Activated T-helper 2 cell treated with anti-CD3 and anti-CD28 coated beads, Interferon-gamma antibody, Interleukin-2, Interleukin-4, amounts not matched to agents 10 μg/mL and 5 μg/mL and 100 μg/mL, durations not matched to agents 14 hours and 24 hours and 36 hours (primary cell): ENCODE measurements around the gene FAM163B. TPM values are rescaled to one million over a fixed set of nuclear protein-coding genes. Genes with fewer than 3 reads are reported as not detected.

Experiments
- DNase-seq: peaks from one replicate; pipeline ENCODE4 v3.0.0; 2021; ENCODE audit warnings: low spot score
- H3K27ac Mint-ChIP-seq: one replicate; pipeline ENCODE4 v1.8.0; 2021; ENCODE audit warnings: mixed read lengths
- H3K27me3 Mint-ChIP-seq: one replicate; pipeline ENCODE4 v1.8.0; 2021; ENCODE audit warnings: low read depth, mixed read lengths
- H3K36me3 Mint-ChIP-seq: one replicate; pipeline ENCODE4 v1.8.0; 2021; ENCODE audit warnings: low read depth, mixed read lengths
- H3K4me1 Mint-ChIP-seq: one replicate; pipeline ENCODE4 v1.8.0; 2021; ENCODE audit warnings: low read depth, mixed read lengths
- H3K4me3 Mint-ChIP-seq: one replicate; pipeline ENCODE4 v1.8.0; 2021; ENCODE audit warnings: low read depth, mild to moderate bottlenecking, moderate library complexity, mixed read lengths
- H3K9me3 Mint-ChIP-seq: one replicate; pipeline ENCODE4 v1.8.0; 2021; ENCODE audit warnings: mixed read lengths
- intact Hi-C: fragments of 100-400 bp; cut with micrococcal nuclease; formaldehyde crosslinking; loops from one replicate; pipeline ENCODE4 v1.15.1; 2023
- total RNA-seq: library from RNA; stranded (reverse); gene quantifications from 2 replicates; pipeline ENCODE4 v1.2.3, GENCODE V29; 2022

Gene FAM163B
- not detected in 2 replicates for total RNA-seq

- peak; percentile 34 for DNase-seq
- no peaks in the 10 kb centered on the region for H3K4me1 Mint-ChIP-seq
- no peak within 1 kb of the TSS for H3K27ac Mint-ChIP-seq
- no peak within 1 kb of the TSS for H3K4me3 Mint-ChIP-seq
- no peaks in the 10 kb centered on the region for H3K36me3 Mint-ChIP-seq
- intact Hi-C loops: no loop called here
- peaks cover 28% of the 10 kb centered on the region for H3K27me3 Mint-ChIP-seq
- no peaks in the 10 kb centered on the region for H3K9me3 Mint-ChIP-seq
These were observed at the start of gene FAM163B for GRCh38 chr9:133609311-133610098. Gene FAM163B (minus strand): TSS chr9:133609389. CDS start chr9:133580223, 29,166 bp downstream.

- no peaks in the 10 kb centered on the region for H3K9me3 Mint-ChIP-seq
- DNase-seq: no peak
These were observed 48.0 kb upstream of the FAM163B start for GRCh38 chr9:133657120-133657661.

GRCh38 chr9:133656211-133657119 is 47.3 kb upstream of the FAM163B start:
- H3K4me3 Mint-ChIP-seq: no peak overlapping the region
- H3K27ac Mint-ChIP-seq: no peak overlapping the region
- no peaks in the 10 kb centered on the region for H3K9me3 Mint-ChIP-seq
- peaks cover 45% of the 10 kb centered on the region for H3K27me3 Mint-ChIP-seq
- no peak for DNase-seq
- H3K36me3 Mint-ChIP-seq: no peaks in the 10 kb centered on the region
- intact Hi-C loops: no loop called here
- peaks cover 2% of the 10 kb centered on the region for H3K4me1 Mint-ChIP-seq

More at GRCh38 chr9:133657120-133657661, 48.0 kb upstream of the FAM163B start:
- Mint-ChIP-seq H3K36me3 (no peaks in the 10 kb centered on the region), H3K27me3 (peaks cover 45% of the 10 kb centered on the region), H3K27ac (no peak overlapping the region), H3K4me1 (peaks cover 2% of the 10 kb centered on the region), H3K4me3 (no peak overlapping the region)
- intact Hi-C loops: no loop called here

- Mint-ChIP-seq H3K4me3 (no peak overlapping the region), H3K9me3 (no peaks in the 10 kb centered on the region), H3K36me3 (no peaks in the 10 kb centered on the region), H3K27ac (no peak overlapping the region), H3K27me3 (peaks cover 45% of the 10 kb centered on the region), H3K4me1 (peaks cover 2% of the 10 kb centered on the region)
- DNase-seq: no peak
- intact Hi-C loops: no loop called here
These were observed 46.5 kb upstream of the FAM163B start for GRCh38 chr9:133655701-133656100.

- no peaks in the 10 kb centered on the region for H3K9me3 Mint-ChIP-seq
- intact Hi-C loops: no loop called here
- peaks cover 2% of the 10 kb centered on the region for H3K4me1 Mint-ChIP-seq
- H3K27ac Mint-ChIP-seq: no peak overlapping the region
- H3K27me3 Mint-ChIP-seq: peaks cover 44% of the 10 kb centered on the region
- H3K4me3 Mint-ChIP-seq: no peak overlapping the region
- no peaks in the 10 kb centered on the region for H3K36me3 Mint-ChIP-seq
- DNase-seq: no peak
These were observed 45.8 kb upstream of the FAM163B start for GRCh38 chr9:133654736-133655657.

- no peaks in the 10 kb centered on the region for H3K36me3 Mint-ChIP-seq
- H3K4me1 Mint-ChIP-seq: no peaks in the 10 kb centered on the region
- no peak overlapping the region for H3K27ac Mint-ChIP-seq
- H3K9me3 Mint-ChIP-seq: no peaks in the 10 kb centered on the region
- intact Hi-C loops: no loop called here
- no peak for DNase-seq
- no peak overlapping the region for H3K4me3 Mint-ChIP-seq
- H3K27me3 Mint-ChIP-seq: peaks cover 32% of the 10 kb centered on the region
These were observed 44.4 kb upstream of the FAM163B start for GRCh38 chr9:133653638-133654037.

- no peak for DNase-seq
- H3K4me3 Mint-ChIP-seq: no peak overlapping the region
- no peak overlapping the region for H3K27ac Mint-ChIP-seq
- H3K36me3 Mint-ChIP-seq: no peaks in the 10 kb centered on the region
- intact Hi-C loops: no loop called here
- peaks cover 4% of the 10 kb centered on the region for H3K27me3 Mint-ChIP-seq
- H3K4me1 Mint-ChIP-seq: no peaks in the 10 kb centered on the region
- H3K9me3 Mint-ChIP-seq: no peaks in the 10 kb centered on the region
These were observed 40.8 kb upstream of the FAM163B start for GRCh38 chr9:133650026-133650425.

- H3K4me3 Mint-ChIP-seq: no peak overlapping the region
- H3K9me3 Mint-ChIP-seq: no peaks in the 10 kb centered on the region
- no peaks in the 10 kb centered on the region for H3K36me3 Mint-ChIP-seq
- DNase-seq: no peak
- H3K4me1 Mint-ChIP-seq: no peaks in the 10 kb centered on the region
- H3K27me3 Mint-ChIP-seq: no peaks in the 10 kb centered on the region
- H3K27ac Mint-ChIP-seq: no peak overlapping the region
- intact Hi-C loops: no loop called here
These were observed 40.0 kb upstream of the FAM163B start for GRCh38 chr9:133649194-133649593.

GRCh38 chr9:133647765-133648469 is 38.7 kb upstream of the FAM163B start:
- Mint-ChIP-seq H3K27ac (no peak overlapping the region), H3K4me3 (no peak overlapping the region), H3K4me1 (no peaks in the 10 kb centered on the region), H3K9me3 (no peaks in the 10 kb centered on the region), H3K27me3 (no peaks in the 10 kb centered on the region), H3K36me3 (no peaks in the 10 kb centered on the region)
- no peak for DNase-seq
- intact Hi-C loops: no loop called here

- no peak overlapping the region for H3K27ac Mint-ChIP-seq
- H3K27me3 Mint-ChIP-seq: no peaks in the 10 kb centered on the region
- H3K36me3 Mint-ChIP-seq: no peaks in the 10 kb centered on the region
- no peak for DNase-seq
- no peak overlapping the region for H3K4me3 Mint-ChIP-seq
- H3K9me3 Mint-ChIP-seq: no peaks in the 10 kb centered on the region
- intact Hi-C loops: no loop called here
- no peaks in the 10 kb centered on the region for H3K4me1 Mint-ChIP-seq
These were observed 38.0 kb upstream of the FAM163B start for GRCh38 chr9:133647148-133647547.

- Mint-ChIP-seq H3K9me3 (no peaks in the 10 kb centered on the region), H3K36me3 (no peaks in the 10 kb centered on the region), H3K4me3 (no peak overlapping the region), H3K27ac (no peak overlapping the region), H3K27me3 (no peaks in the 10 kb centered on the region), H3K4me1 (no peaks in the 10 kb centered on the region)
- intact Hi-C loops: no loop called here
- no peak for DNase-seq
These were observed 36.0 kb upstream of the FAM163B start for GRCh38 chr9:133645021-133645765.
